GM19324 (cell line): ENCODE measurements around the gene NCOA3.

Experiments
- ATAC-seq: cut with Tn5 transposase; IDR thresholded peaks from one replicate; pipeline ENCODE4 v1.9.1; 2021; ENCODE audit warnings: mild to moderate bottlenecking, moderate library complexity; ENCODE audit not compliant: unreplicated experiment, low FRiP score

Gene NCOA3

DNA sequence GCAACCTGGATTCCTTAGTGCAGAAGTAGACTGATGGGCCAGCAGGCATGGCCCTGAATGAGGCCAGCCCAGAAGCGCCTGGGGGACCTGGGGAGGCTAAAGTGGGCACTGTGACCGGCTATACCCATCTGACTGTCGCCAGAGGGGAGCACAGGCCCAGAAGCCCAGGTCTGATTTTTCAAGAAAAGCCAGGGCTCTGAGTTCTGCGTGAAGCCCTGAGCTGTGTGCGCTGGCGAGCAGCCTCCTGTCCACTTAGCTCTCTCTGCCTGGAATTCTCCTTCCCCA lies 171.9 kb downstream of the NCOA3 start:
- ATAC-seq = no peak

DNA sequence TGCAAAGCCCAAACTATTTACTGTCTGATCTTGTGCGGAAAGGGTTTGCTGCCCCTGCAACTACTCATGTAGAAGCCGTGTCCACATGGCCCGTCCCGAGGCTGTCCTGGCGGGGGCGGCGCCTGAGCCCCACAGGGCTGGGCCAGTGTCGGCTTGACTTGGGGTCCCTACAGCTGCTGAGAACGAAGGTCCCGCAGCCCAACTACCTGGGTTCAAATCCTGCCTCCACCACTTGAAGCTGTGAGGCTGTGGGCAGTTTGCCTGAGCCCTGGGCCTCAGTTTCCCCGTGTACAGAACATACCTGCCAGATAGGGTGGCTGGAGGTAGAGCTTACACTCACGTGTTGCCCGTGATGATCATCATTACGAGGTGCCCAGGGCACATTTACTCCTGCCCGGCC lies 172.5 kb downstream of the NCOA3 start:
- ATAC-seq = no peak

DNA sequence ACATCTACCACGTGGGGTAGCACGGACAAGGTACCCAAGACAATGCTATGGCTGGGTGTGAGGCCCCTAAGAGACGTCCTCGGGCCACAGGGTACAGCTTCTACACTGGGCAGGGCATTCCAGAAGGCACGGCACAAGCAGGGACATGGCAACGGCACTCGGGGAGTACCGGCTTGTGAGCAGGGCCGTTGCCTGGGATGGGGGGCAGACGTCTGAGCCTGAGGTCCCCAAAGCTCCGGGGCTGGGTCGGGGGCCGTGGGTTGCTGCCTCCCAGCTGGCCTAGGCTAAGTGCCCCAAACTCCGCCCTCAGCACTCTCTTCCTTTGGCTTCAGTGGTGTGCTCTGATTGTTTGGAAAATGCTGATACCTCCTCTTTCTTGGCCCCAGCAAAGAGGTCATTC lies 173.0 kb downstream of the NCOA3 start:
- ATAC-seq = no peak

DNA sequence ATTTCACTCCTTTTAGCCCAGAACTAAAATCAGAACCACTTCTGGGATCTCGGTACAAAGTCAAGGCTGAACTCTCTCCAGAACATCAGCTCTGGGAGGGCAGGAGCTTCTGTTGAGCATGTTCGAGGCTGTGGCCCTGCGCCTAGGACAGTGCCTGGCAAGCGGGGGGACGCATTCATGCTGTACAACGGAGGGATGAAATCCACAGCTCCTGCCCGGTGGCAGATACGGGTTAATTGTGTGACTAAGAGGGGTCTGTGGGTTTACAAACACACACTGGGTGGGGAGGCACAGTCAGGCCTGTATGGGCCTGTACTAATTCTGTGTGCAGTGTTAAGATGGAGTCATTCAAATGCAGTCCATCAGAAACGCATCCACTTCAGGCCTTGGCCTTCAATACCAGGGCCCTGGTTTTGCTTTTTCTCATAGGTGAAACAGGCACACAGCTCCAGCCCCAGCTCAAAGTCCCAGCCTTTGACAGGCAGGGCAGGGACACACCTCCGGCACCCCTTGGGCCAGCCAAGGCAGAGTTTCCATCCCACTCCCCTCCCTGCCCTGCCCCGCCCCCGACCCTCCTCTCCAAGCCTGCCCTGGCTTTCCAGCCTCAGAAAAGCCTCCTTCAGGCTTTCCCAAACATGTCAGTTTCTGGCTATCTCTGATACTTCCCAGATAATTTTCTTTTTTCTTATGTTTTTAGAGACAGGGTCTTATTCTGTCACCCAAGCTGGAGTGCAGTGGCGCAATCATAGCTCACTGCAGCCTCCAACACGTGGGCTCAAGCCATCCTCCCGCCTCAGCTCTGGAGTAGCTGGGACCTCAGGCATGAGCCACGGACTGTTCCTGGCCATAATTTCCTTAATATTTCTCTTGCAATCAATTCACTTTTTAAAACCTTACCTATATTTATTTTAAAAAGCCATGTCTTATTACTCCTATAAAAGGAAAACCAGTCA lies 173.8 kb downstream of the NCOA3 start:
- ATAC-seq = no peak

DNA sequence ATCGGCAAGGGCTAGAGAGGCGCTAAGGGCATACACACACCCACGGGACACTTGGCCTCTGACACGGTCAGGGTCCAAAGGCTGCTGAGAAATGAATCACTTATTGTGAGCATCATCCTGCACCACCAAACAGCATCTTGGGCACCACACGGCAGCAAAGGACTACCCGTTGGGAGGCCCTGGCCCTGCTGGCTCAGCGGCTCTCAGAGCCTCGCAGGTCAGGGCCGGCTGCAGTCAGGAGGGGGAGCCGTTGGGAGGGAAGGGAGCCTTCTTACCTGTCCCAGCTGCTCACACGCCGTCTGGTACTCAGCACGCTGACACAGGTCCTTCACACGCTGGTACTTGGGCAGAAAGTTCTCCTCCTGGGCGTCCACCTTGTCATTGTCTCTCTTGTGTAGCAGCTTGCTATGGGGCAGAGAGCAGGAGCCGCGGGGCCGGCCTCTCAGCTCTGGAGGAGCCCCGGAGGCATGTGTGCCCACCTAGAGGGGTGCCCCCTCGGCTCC lies 174.6 kb downstream of the NCOA3 start:
- ATAC-seq = no peak

DNA sequence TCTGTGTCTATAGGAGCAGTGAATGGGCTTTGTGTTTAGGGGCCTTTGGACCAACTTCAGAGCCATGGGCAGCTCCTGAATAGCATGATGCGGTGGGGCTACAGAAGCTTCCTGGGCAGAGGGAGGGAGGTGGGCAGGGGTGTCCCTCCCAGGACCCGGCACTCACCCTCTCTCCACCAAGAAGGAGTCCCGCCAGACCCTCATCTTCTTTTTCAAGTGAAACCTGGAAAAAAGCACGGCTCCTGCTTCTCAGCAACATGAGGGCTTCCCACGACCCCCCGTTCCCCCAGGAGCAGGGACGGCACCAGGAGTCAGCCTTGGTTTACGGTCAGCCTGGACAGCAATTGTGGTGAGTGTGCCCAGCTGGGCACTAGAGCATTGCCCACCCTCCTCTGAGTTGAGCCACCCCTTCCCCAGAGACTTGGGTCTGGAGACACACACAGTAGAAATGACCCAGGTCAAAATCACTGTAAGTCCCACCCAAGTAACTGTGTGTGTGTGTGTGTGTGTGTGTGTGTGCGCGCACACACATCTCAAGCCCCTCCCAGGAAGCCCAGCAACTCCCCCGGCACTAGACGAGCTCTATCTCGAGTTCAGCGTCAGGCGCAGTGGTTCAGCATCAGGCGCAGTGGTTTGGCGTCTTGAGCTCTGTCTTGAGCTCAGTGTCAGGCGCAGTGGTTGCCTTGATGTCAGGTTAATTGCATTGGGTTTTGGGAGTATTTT lies 175.4 kb downstream of the NCOA3 start:
- ATAC-seq = no peak

DNA sequence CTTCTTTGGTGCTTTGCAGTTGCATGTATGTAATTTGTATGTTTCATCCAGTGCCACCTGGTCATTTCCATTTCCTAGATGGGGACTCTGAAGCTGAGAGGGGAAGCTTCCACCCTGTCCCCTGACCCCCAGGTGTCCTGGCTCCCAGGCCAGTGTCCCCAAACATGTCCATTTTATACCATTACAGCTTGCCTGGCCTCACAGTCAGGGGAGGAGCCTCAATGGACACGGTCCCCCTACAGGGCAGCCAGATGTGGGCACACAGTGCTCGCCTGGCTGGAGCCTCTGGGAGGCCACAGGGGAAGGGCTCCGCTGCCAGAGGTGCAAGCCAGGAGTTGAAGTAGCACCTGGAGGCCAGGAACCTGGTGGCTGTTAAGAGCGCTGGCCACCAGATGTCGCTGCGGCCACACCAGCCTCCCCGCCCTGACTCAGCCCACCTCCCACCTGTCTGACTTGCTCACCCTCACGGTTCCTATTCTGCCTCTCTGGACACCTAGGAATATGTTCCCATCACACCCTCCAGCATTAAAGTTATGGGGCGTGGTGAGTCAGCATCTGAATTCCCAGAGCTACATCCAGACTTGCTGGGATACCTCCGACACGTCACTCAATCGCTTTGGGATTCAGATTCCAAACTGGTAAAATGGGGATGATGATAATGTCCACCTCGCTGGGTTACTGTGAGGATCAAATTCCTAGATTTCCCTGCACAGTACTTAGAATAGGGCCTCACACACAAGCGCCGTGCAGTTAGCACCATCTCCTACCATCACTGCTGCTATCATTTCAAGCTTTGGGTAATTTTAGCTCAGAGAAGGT lies 176.2 kb downstream of the NCOA3 start:
- ATAC-seq = no peak

DNA sequence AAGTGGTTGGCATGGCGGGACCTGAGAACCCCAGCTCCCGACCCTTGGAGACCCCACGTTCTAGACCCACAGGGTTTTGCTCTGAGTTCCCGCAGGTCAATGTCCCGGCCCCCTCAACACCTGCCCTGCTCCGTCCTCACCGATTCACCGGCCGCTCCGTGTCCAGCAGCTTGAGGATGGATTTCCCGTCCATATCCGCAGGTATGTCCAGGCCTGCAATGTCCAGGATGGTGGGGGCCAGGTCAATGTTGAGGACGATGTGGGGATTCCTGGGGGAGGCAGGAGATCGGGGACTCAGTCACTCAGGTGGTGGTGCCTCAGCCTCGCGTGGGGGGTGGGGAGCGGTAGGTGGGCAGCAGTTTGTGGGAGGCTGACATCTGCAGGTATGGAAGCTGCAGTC lies 176.8 kb downstream of the NCOA3 start:
- ATAC-seq = no peak

DNA sequence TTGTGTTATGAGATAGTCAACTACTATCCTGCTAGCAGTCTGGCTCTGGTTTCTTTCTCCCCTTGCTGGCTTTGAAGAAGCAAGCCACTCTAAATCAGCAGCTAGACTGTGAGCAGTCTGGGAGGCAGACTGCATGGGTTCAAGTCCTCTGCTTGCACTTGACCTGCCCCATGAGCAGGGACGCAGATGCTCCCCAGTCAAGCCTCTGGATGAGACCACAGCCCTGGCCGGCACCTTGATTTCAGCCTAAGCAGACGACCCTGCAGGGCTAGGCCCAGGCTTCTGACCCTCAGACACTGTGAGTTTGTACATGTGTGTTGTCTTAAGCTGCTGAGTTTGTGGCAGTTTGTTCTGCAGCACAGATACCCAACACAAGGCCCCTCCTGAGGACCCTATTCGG lies 177.8 kb downstream of the NCOA3 start:
- no peak for ATAC-seq

DNA sequence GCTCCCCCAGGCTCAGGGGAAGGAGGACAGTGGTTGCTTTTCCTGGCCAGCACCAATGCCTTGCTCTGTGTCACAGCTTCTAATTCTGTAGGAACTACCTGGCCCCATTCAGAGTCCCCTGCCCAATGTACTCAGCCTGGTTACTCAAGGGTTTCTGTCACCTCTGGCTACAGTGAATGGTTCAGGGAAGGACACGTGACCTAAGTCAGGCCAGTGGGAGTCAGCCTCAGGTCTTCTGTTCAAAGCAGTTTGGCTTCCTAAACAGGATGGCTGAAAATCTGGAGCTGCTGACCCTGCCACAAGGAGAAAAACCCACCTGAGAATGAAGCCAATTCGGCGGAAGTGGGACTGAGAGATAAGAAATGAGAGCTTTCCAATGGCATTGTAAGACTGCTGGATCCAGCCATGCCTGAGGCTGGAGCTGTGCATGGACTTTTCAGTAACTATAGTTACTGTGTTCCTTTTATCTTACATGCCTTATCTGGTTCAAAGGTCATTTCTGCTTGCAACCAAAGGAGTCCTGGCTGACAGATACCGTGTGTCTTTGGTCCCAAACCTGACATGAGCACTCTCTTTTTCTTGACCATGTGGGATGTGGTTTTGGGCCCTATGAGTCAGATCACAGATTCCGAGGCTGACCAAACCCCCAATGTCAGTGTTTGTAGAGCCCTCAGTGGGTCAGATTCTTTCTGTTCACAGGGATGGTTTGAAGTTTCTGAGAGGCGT lies 179.3 kb downstream of the NCOA3 start:
- ATAC-seq = no peak

DNA sequence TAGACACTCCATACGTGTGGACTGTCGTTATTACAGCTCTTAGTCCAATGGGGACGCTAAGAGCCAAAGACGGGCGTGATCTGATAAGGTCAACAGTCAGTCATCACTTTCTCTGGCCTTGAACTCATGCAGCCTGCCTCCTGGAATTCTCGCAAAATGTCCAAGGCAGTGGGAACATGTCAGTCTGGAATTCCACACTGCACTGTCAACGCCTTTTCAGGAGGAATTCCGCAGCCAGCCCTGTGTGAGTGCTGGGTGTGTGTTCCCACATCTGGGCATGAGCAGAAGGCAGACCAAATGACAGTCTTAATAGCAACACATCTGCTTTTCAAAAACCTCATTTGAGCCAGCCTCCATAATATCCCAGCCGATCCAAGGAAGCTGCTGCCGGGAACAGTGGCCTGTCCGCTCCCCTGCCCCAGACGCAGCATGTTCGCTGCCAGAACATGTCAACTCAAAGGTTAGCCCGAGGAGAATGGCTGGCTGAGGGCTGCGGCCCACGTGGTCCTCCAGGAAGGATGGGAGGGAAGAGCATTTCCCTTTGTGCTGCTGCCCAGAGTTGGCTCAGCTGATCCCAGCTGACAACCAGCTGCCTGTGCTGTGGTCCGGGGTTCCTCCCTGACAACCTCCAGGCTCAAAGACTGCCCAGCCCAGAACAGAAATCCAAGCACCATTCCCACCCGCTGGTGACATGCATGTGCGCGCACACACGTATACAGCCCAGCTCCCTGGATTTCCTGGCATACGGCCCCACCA lies 180.5 kb downstream of the NCOA3 start:
- no peak for ATAC-seq

DNA sequence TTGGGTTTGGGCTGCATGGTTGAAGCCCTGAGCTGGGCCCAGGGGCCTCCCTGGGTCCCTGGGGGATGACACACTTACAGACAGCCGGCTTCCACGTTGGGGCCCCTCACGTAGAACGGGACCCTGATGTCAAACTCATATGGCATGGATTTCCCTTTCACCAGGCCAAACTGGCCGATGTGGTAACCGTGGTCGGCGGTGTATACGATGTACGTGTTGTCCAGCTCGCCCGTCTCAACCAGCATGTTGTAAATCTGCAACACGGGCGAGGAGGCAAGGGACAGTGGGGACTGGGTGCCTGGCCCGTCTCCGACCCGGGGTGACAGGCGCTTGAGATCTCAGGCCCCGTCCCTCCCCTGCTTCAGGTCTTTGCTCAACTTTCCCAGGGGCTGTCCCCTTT lies 181.2 kb downstream of the NCOA3 start:
- ATAC-seq = no peak

DNA sequence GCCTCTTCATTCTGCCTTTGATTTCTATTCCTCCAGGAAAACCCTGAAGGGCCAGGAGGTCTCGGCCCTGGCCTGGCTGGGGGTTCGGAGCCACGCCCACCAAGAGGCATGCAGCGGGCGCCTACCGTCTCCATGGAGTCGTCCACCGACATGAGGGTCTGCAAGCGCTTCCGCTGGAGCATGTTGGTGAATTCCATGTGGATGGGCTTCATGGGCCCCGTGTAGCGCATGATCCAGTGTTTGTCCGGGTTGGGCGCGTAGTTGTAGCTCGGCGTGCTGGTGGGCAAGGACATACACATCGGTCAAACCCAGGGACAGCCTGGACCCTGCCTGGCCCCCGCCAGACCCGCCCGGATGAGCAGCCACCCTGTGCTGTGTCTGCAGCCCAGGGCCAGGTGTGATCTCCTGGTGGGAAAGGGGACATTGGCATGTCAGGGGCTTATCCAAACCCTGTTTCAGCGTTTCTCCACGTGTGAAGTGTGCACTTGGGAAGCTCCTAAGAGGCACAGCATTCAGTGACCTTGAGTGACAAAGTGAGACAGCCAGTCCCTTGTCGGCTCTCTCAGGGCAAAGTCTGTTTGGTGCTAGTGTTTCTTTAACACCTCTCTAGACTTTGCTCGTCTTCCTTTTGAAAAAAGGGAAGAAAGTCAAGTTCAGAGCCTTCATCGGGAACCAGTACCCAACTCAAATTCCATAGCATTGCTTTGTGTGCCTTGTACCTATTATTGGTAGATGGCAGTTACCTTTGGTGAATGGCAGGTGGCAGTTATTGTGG lies 182.8 kb downstream of the NCOA3 start:
- ATAC-seq = no peak

DNA sequence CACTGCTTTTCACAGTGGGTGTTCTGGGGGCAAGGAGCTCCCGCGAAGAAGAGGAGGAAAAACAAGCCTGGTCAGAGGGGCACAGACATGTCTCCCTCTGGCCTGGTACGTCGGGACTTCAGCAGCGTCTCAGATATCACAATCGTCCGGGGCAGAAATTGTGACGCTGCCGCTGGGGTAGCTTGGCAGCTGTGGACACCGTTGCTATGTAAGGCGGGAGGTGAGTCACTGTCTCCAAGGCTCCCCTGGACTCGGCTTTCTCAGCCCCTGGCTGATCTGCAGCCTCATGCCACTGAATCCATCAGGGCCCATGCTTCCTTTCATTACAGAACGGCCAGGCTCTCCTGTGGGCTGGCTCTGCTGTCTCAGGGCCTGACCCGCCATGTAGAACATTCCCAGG lies 184.9 kb downstream of the NCOA3 start:
- no peak for ATAC-seq

DNA sequence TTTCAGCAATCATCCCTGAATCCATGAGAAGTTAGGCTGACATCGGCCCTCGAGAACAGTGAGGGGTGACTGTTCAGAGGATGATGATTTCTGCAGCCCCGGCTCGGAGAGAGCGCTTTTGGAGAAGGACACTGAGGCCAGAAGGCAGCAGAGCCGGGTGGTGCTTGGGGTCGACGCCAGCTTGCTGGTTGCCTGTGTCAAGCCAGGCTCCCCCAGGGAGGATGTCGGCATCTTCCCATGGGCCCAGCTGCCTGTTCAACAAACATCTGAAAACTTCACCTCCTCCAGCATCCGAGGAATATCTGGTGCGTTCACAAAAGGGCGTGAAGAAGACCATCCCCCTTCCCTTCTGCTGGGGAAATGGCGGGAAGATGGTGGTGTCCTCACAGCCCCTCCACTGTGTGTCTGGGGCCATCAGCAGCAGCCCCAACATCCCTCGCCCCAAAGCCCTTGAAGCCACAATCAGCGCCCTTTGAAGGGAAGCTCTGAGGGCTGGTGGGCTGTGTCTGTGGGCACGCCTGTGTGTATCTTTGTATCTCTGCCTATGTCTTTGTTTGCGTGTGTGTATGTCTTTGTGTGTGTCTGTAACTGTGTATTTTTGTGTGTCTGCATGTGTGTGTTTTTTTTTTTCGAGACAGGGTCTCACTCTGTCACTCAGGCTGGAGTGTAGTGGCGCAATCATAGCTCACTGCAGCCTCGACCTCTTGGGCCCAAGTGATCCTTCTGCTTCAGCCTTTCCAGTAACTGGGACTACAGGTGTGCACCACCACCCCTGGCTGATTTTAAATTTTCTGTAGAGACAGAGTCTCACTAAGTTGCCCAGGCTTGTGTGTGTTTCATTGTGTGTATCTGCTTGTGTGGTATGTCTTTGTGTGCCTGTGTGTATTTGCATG lies 185.7 kb downstream of the NCOA3 start:
- no peak for ATAC-seq

DNA sequence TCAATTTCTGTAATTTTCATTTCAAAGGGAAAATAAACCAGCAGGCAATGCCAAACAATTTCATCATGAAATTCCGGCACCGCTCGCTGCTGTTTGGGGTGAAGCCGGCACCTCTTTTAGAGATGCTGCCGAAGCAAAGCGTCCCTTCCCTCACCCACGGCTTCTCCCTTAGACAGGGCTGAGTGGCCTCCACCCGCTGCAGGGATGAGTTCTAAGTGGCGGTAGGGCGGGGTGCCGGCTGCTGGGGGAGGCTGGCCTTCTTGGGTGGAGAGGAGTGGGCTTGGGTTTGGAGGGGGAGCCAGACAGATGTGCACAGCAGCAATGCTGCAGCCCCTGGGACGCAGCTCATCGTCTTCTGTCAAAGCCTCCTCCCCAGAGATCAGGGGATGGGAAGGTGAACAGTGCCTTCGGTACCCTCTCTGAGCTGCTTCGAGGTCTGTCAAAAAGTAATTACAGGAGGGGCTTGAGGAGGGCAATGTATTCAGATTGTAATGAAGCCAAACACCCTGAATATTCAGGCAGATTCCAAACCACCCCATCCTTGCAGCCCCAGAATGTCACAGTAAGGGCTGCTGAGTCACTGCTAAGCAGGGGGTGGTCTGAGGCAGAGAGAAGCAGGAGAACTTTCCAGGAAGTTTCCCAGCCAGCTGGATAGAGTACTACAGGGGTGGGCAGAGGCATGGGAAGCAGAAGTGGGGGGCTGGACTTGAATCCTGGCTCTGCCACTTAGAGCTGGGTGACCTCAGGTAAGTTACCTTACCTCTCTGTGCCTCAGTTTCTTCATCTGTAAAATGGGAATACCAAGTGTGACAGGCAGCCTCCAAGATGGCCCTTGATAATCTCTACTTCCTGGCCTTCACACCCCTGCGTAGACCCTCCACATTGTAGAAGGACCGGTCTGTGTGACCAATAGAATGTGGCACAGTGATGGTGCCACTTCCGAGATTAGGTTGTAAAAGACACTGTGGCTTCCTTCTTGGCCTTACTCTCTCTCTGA lies 187.0 kb downstream of the NCOA3 start:
- no peak for ATAC-seq

DNA sequence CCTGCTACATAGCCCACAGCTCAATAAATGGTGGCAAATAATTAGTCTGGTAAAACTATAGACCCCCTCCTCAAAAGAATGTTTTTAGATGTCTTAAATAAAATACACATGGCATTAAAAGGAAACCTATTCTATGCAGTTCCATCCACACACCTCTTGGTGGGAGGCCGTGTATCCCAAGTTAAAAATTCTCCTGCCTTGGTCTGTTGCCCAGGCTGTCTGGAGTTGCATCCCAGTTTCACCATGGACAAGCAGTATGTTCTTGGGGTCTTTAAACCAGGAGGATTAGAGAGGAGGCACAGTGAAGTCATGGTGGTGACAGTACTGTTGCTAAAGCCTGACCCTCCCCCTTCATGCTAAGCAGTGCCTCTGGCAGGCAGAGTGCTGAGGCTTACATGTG lies 188.0 kb downstream of the NCOA3 start:
- ATAC-seq = no peak
